Measurements from ENCODE around the gene CRISPLD2.
"Not testable (repeated sequence)": the region's sequence is repeated elsewhere in the genome, so short reads cannot be mapped to it uniquely, and the experiment has no call there.

CRISPLD2 gene

GRCh38 chr16:84823926-84824325 is 4.1 kb downstream of the CRISPLD2 start:
- no peak for FAIRE-seq

GRCh38 chr16:84825896-84826557 is 6.2 kb downstream of the CRISPLD2 start:
- FAIRE-seq, result no peak

- no peak for FAIRE-seq
Observed at GRCh38 chr16:84826558-84826941, 6.8 kb downstream of the CRISPLD2 start.

GRCh38 chr16:84827131-84827574 is 7.4 kb downstream of the CRISPLD2 start:
- no peak for FAIRE-seq

- no peak for FAIRE-seq
Observed at GRCh38 chr16:84827897-84828296, 8.1 kb downstream of the CRISPLD2 start.

GRCh38 chr16:84828322-84828721 is 8.5 kb downstream of the CRISPLD2 start:
- no peak for FAIRE-seq

GRCh38 chr16:84829168-84829965 is 9.6 kb downstream of the CRISPLD2 start:
- no peak for FAIRE-seq

- FAIRE-seq, result no peak
Observed at GRCh38 chr16:84830765-84831384, 11.1 kb downstream of the CRISPLD2 start.

- FAIRE-seq, result not testable (repeated sequence)
Observed at GRCh38 chr16:84831728-84832127, 11.9 kb downstream of the CRISPLD2 start.

- FAIRE-seq, result no peak
Observed at GRCh38 chr16:84832488-84833143, 12.8 kb downstream of the CRISPLD2 start.

GRCh38 chr16:84833144-84833500 is 13.3 kb downstream of the CRISPLD2 start:
- no peak for FAIRE-seq

GRCh38 chr16:84833542-84834402 is 14.0 kb downstream of the CRISPLD2 start:
- FAIRE-seq, result no peak

- no peak for FAIRE-seq
Observed at GRCh38 chr16:84834403-84834772, 14.6 kb downstream of the CRISPLD2 start.

GRCh38 chr16:84836234-84836647 is 16.5 kb downstream of the CRISPLD2 start:
- no peak for FAIRE-seq

GRCh38 chr16:84836967-84837366 is 17.2 kb downstream of the CRISPLD2 start:
- FAIRE-seq, result no peak

GRCh38 chr16:84838383-84838948 is 18.7 kb downstream of the CRISPLD2 start:
- FAIRE-seq, result no peak

- FAIRE-seq, result no peak
Observed at GRCh38 chr16:84839054-84839453, 19.3 kb downstream of the CRISPLD2 start.

GRCh38 chr16:84839956-84840355 is 20.2 kb downstream of the CRISPLD2 start:
- no peak for FAIRE-seq

GRCh38 chr16:84840687-84841627 is 21.2 kb downstream of the CRISPLD2 start:
- no peak for FAIRE-seq

GRCh38 chr16:84841787-84842300 is 22.1 kb downstream of the CRISPLD2 start:
- no peak for FAIRE-seq
